H1 (cell line): Measurements from ENCODE around the gene ACTN3. TPM values are rescaled to one million over a fixed set of nuclear protein-coding genes. Genes with fewer than 3 reads are reported as not detected.

Source experiments
- CTCF ChIA-PET: fragments of 300-600 bp; sonication (Branson Sonifier 250); formaldehyde crosslinking; loops from one replicate; lab custom pipeline; 2021; ENCODE audit not compliant: partially characterized antibody; lab: Charles Lee
- POLR2A ChIA-PET: fragments of 300-600 bp; sonication (Branson Sonifier 250); formaldehyde crosslinking; loops from one replicate; lab custom pipeline; 2021; ENCODE audit warnings: inconsistent platforms; ENCODE audit not compliant: partially characterized antibody; lab: Charles Lee
- DNase-seq, 2 experiments: peaks; one replicate each; pipeline versions ENCODE4 v3.0.0 to v3.0.0-alpha.2; 2010 to 2022; ENCODE audit warnings: low spot score in 2 of 2, low read depth in 1 of 2, mixed read lengths in 1 of 2
- FAIRE-seq: peaks from 2 replicates; lab custom pipeline; 2011; peaks lifted over from hg19 to GRCh38; lab: Jason Lieb, UNC
- H2AFZ ChIP-seq: 2 replicates; pipeline ENCODE4 v1.8.1; 2012; ENCODE audit warnings: low read length, inconsistent platforms
- H2AK5ac ChIP-seq: 2 replicates; pipeline ENCODE4 v1.6.1; 2013; ENCODE audit warnings: low read depth, low read length
- H2BK120ac ChIP-seq: replicated peaks from 2 replicates; pipeline ENCODE3; 2013; ENCODE audit warnings: low read depth, low read length, inconsistent platforms
- H2BK12ac ChIP-seq: 2 replicates; pipeline ENCODE4 v1.6.1; 2013; ENCODE audit warnings: low read depth, low read length
- H2BK15ac ChIP-seq: 2 replicates; pipeline ENCODE4 v1.6.1; 2013; ENCODE audit warnings: low read length
- H2BK20ac ChIP-seq: 2 replicates; pipeline ENCODE4 v1.6.1; 2013; ENCODE audit warnings: low read length
- H2BK5ac ChIP-seq: 2 replicates; pipeline ENCODE4 v1.6.1; 2013; ENCODE audit warnings: low read depth, low read length
- H3K14ac ChIP-seq: 2 replicates; pipeline ENCODE4 v1.6.1; 2013; ENCODE audit warnings: inconsistent platforms; ENCODE audit not compliant: insufficient read length
- H3K18ac ChIP-seq: 2 replicates; pipeline ENCODE4 v1.6.1; 2013; ENCODE audit warnings: low read length; ENCODE audit errors: extremely low read depth
- H3K23ac ChIP-seq: 2 replicates; pipeline ENCODE4 v1.6.1; 2013; ENCODE audit warnings: inconsistent platforms; ENCODE audit not compliant: insufficient read length
- H3K23me2 ChIP-seq: 2 replicates; pipeline ENCODE4 v1.6.1; 2013; ENCODE audit warnings: low read depth, low read length
- H3K27ac ChIP-seq: 2 replicates; pipeline ENCODE4 v1.6.1; 2011; ENCODE audit warnings: low read depth, low read length, inconsistent platforms
- H3K27me3 ChIP-seq, 4 experiments: replicated peaks in 1 of 4; 1 replicate in 1 of 4; 2 replicates in 3 of 4; pipeline versions ENCODE4 v1.6.1 to v1.8.1; 2011 to 2013; ENCODE audit warnings: low read length in 3 of 4, mild to moderate bottlenecking in 3 of 4, inconsistent platforms in 2 of 4, mixed read lengths in 2 of 4, moderate library complexity in 1 of 4; ENCODE audit not compliant: control insufficient read depth in 3 of 4, insufficient read depth in 3 of 4; ENCODE audit errors: extremely low read depth in 1 of 4
- H3K36me3 ChIP-seq, 4 experiments: 2 replicates each; pipeline versions ENCODE4 v1.6.1 to v1.8.1; 2011 to 2013; ENCODE audit warnings: mild to moderate bottlenecking in 4 of 4, low read length in 3 of 4, moderate library complexity in 2 of 4, control low read depth in 1 of 4, inconsistent platforms in 1 of 4; ENCODE audit not compliant: insufficient read depth in 4 of 4, control insufficient read depth in 2 of 4
- H3K4ac ChIP-seq: replicated peaks from 2 replicates; pipeline ENCODE3; 2013; ENCODE audit warnings: low read length, low read depth, mixed read lengths, inconsistent platforms; ENCODE audit not compliant: insufficient read length
- H3K4me1 ChIP-seq, 4 experiments: replicated peaks in 1 of 4; 1 replicate in 1 of 4; 2 replicates in 3 of 4; pipeline versions ENCODE4 v1.6.1 to v1.8.1; 2011 to 2013; ENCODE audit warnings: low read length in 3 of 4, inconsistent platforms in 2 of 4, mixed read lengths in 1 of 4; ENCODE audit not compliant: insufficient read depth in 4 of 4, control insufficient read depth in 3 of 4
- H3K4me2 ChIP-seq, 2 experiments: 2 replicates each; pipeline versions ENCODE4 v1.6.1 to v1.8.1; 2011 to 2013; ENCODE audit warnings: low read depth in 2 of 2, low read length in 2 of 2, control low read depth in 1 of 2, inconsistent platforms in 1 of 2, mild to moderate bottlenecking in 1 of 2; ENCODE audit not compliant: insufficient read depth in 1 of 2
- H3K4me3 ChIP-seq, 4 experiments: fragments of 200-600, 300-600 bp in 1 of 4; sonication (generic), shearing (Covaris generic), sonication (Bioruptor Twin) in 1 of 4; 2 replicates each; pipeline versions ENCODE4 v1.5.1 to v1.8.1; 2011 to 2016; ENCODE audit warnings: low read length in 4 of 4, low read depth in 3 of 4, control low read depth in 2 of 4, inconsistent platforms in 2 of 4, mild to moderate bottlenecking in 2 of 4, mixed read lengths in 1 of 4, moderate library complexity in 1 of 4; ENCODE audit not compliant: insufficient read depth in 2 of 4; ENCODE audit errors: extremely low read depth in 1 of 4
- H3K56ac ChIP-seq: replicated peaks from 2 replicates; pipeline ENCODE3; 2013; ENCODE audit warnings: low read depth, mild to moderate bottlenecking, mixed read lengths, low read length, inconsistent platforms; ENCODE audit not compliant: insufficient read length
- H3K79me1 ChIP-seq: 2 replicates; pipeline ENCODE4 v1.6.1; 2013; ENCODE audit warnings: low read depth, low read length, control low read depth
- H3K79me2 ChIP-seq, 2 experiments: 2 replicates each; pipeline versions ENCODE4 v1.6.1 to v1.8.1; 2012 to 2013; ENCODE audit warnings: low read length in 2 of 2, mild to moderate bottlenecking in 2 of 2, inconsistent platforms in 1 of 2; ENCODE audit not compliant: insufficient read depth in 2 of 2, control insufficient read depth in 1 of 2
- H3K9ac ChIP-seq, 4 experiments: replicated peaks in 1 of 4; 1 replicate in 1 of 4; 2 replicates in 3 of 4; pipeline versions ENCODE4 v1.6.1 to v1.8.1; 2011 to 2013; ENCODE audit warnings: low read depth in 3 of 4, low read length in 3 of 4, control low read depth in 2 of 4, mild to moderate bottlenecking in 2 of 4, moderate library complexity in 2 of 4, inconsistent platforms in 1 of 4; ENCODE audit errors: extremely low read depth in 1 of 4
- H3K9me3 ChIP-seq, 2 experiments: 2 replicates each; pipeline versions ENCODE4 v1.6.1 to v1.8.1; 2012 to 2013; ENCODE audit warnings: mild to moderate bottlenecking in 2 of 2, moderate library complexity in 2 of 2, control low read depth in 1 of 2, inconsistent platforms in 1 of 2, low read depth in 1 of 2, low read length in 1 of 2, mixed read lengths in 1 of 2; ENCODE audit not compliant: insufficient read depth in 2 of 2
- H4K20me1 ChIP-seq, 2 experiments: replicated peaks in 1 of 2; 2 replicates each; pipeline versions ENCODE3 to v1.8.1; 2011 to 2013; ENCODE audit warnings: inconsistent platforms in 2 of 2, low read length in 2 of 2, mild to moderate bottlenecking in 1 of 2; ENCODE audit not compliant: insufficient read depth in 2 of 2, control insufficient read depth in 1 of 2
- H4K5ac ChIP-seq: 2 replicates; pipeline ENCODE4 v1.6.1; 2013; ENCODE audit warnings: low read length, low read depth, mixed read lengths, inconsistent platforms; ENCODE audit not compliant: insufficient read length
- H4K8ac ChIP-seq: 2 replicates; pipeline ENCODE4 v1.8.0; 2013; ENCODE audit warnings: mild to moderate bottlenecking, moderate library complexity, low read length, inconsistent platforms; ENCODE audit not compliant: insufficient read depth; ENCODE audit errors: extremely low read depth
- H4K91ac ChIP-seq: replicated peaks from 2 replicates; pipeline ENCODE3; 2013; ENCODE audit warnings: low read length, mixed read lengths, inconsistent platforms; ENCODE audit not compliant: insufficient read length
- BACH1 ChIP-seq: IDR thresholded peaks from 2 replicates; pipeline ENCODE4 v1.6.1; 2012; ENCODE audit warnings: low read length, improper control_type of control experiment
- CREB1 ChIP-seq: IDR thresholded peaks from 2 replicates; pipeline ENCODE4 v1.6.1; 2012; ENCODE audit warnings: inconsistent platforms
- HDAC6 ChIP-seq: IDR thresholded peaks from one replicate; pipeline ENCODE4 v1.7.1; 2012; ENCODE audit warnings: low read depth, mild to moderate bottlenecking, inconsistent platforms, low read length, moderate library complexity
- MAX ChIP-seq: IDR thresholded peaks from 2 replicates; pipeline ENCODE4 v1.6.1; 2012; ENCODE audit warnings: inconsistent platforms
- SIRT6 ChIP-seq: IDR thresholded peaks from one replicate; pipeline ENCODE4 v1.7.1; 2012; ENCODE audit warnings: low read length, inconsistent platforms
- WGBS, 2 experiments: shearing (Covaris generic) in 1 of 2; methylation state at CpG; one replicate each; pipeline versions ENCODE4 v1.1.6 to v1.1.7; 2013 to 2015; ENCODE audit warnings: low lambda C conversion rate in 2 of 2, mixed read lengths in 2 of 2, inconsistent platforms in 1 of 2, low coverage in 1 of 2, missing lambda C conversion rate in 1 of 2; ENCODE audit not compliant: insufficient replicate concordance in 2 of 2, insufficient coverage in 1 of 2, insufficient read length in 1 of 2; ENCODE audit errors: extremely low coverage in 1 of 2, missing lambda C conversion rate in 1 of 2; 5-methylcytosine and 5-hydroxymethylcytosine counted together
- polyA plus RNA-seq, 7 experiments: library from polyadenylated mRNA; depleted of rRNA in 3 of 7; stranded (reverse) in 5 of 7; unstranded in 2 of 7; fragments of >200 nt in 5 of 7; fragments of 200-250 nt in 2 of 7; gene quantifications; 1 replicate in 5 of 7; 2 replicates in 1 of 7; 4 replicates in 1 of 7; pipeline versions ENCODE4 v1.2.1 to v1.2.3, GENCODE V29; 2011 to 2013; ENCODE audit warnings: missing spikeins in 2 of 7, mixed read lengths in 2 of 7
- total RNA-seq: library from RNA; stranded (reverse); fragmentation: NEBNext Ultra II Directional; extraction: Animal tissue kit (Norgen Biotek cat#: 25700); gene quantifications from 2 replicates; pipeline ENCODE4 v1.2.1, GENCODE V29; 2021

ACTN3 gene
- total and polyA plus RNA-seq, 2 of the 8 experiments (the other 6 are each of a cell fraction or from before 2014, with no cell fraction given): 30.8 to 36.7 TPM

GRCh38 chr11:66542362-66542761 is 4.3 kb upstream of the ACTN3 start:
- no peaks in the 10 kb centered on the region for H3K36me3 ChIP-seq
- no peak overlapping the region for H3K27ac ChIP-seq
- H4K20me1 ChIP-seq: no peaks in the 10 kb centered on the region
- H4K91ac ChIP-seq: no peak overlapping the region
- no peak overlapping the region for H2BK12ac ChIP-seq
- no peak overlapping the region for H3K56ac ChIP-seq
- peak overlapping the region in 1 of 4 experiments; percentile 18; a peak in 1 of 7 replicates for H3K9ac ChIP-seq
- no peaks in the 10 kb centered on the region for H3K27me3 ChIP-seq
- TF ChIP-seq BACH1 (no peak), HDAC6 (no peak), MAX (no peak), CREB1 (no peak), SIRT6 (no peak)
- H2AK5ac ChIP-seq: no peak overlapping the region; the same call in 1 of the 2 replicates
- no peak for DNase-seq
- H3K4me3 ChIP-seq: no peak overlapping the region
- CTCF ChIA-PET: interaction anchor here (0.8 to 1.6 kb wide), 6 partner anchors 8 to 135 kb away, joined by 3 to 4 read pairs (median 4); partner anchors contain the start of gene RBM4B
- H2BK120ac ChIP-seq: no peak overlapping the region
- WGBS, 2 experiments: 91% methylated on average over 9 of the region's 10 CpGs; no CpG with 5 or more reads in 1 of the 2 experiments
- H2BK20ac ChIP-seq: no peak overlapping the region
- H3K18ac ChIP-seq: no peak overlapping the region
- POLR2A ChIA-PET: interaction anchor here (0.7 to 2.4 kb wide), 7 partner anchors 10 to 427 kb away, joined by 3 to 7 read pairs (median 4); partner anchors contain the start of genes RBM14 and RBM4B
- H2BK15ac ChIP-seq: peak overlapping the region; percentile 63; the same call in 1 of the 2 replicates
- no peak overlapping the region for H4K8ac ChIP-seq
- H2AFZ ChIP-seq: no peak overlapping the region
- H3K14ac ChIP-seq: no peak overlapping the region
- no peak for FAIRE-seq
- H3K9me3 ChIP-seq: no peaks in the 10 kb centered on the region
- H2BK5ac ChIP-seq: no peak overlapping the region
- H3K4me1 ChIP-seq: peaks cover 0 to 17% (median 4%) of the 10 kb centered on the region in 4 experiments; a peak in 6 of 7 replicates
- H3K4ac ChIP-seq: no peak overlapping the region
- no peak overlapping the region for H3K23ac ChIP-seq
- peaks cover 3% of the 10 kb centered on the region; the same call in 1 of the 2 replicates for H3K23me2 ChIP-seq
- H3K4me2 ChIP-seq: no peak overlapping the region
- no peaks in the 10 kb centered on the region for H3K79me1 ChIP-seq
- H4K5ac ChIP-seq: no peak overlapping the region
- no peaks in the 10 kb centered on the region for H3K79me2 ChIP-seq
